HG02763 (cell line): ENCODE results near the gene PYROXD2.

Experiments
- ATAC-seq: cut with Tn5 transposase; IDR thresholded peaks from one replicate; pipeline ENCODE4 v1.9.1; 2021; ENCODE audit warnings: mild to moderate bottlenecking, moderate library complexity; ENCODE audit not compliant: unreplicated experiment

The PYROXD2 gene

DNA sequence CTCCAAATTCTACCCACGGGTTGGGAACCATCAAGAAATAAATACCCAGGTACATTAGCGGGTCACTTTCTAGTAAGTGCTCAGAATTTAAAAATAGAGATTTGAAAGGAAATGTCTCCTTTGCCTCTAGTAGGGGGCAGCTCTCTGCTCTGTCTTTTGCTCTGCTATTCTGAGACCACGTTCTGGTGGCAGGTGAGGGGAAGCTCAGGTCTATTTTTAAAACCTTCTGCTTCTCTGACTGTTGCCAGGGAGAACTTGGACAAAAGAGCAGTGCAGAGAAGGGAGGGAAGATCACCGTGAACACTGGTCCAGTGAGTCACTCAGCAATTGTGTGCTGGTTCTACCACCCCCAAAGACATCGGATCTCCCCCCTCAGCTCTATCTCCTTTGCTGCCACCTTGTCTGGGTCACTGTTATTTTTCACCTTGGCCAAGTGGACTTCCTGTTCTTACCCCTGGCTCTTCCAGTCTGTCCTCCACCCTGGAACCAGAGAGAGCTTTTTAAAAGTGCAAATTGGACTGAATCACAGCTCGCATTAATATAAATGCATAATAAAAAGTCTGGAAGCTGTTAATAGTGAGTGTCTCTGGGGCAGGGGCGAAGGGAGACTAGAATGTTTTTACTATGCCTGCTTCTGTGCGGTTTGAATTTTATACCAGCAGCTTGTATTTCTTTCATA is 74.6 kb downstream of the PYROXD2 start:
- ATAC-seq: no peak

DNA sequence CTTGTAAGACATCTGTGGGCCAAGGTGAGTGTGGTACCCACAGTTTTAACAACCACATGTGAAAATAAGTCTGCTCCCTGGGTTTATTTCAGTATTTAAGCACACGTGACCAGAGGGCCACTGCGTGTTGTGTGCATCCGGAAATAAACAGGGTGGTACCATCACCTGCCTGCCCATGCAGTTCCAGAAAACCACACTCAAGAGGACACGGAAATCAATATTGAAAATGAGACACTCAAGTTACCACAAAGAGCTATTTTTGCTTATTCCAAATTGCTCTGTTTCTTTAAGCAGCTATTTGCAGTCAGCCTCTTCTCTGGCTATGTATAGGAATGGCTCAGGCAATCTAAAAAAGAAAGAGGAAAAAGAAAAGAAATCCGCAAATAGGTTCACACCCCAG is 75.2 kb downstream of the PYROXD2 start:
- peak; percentile 82 for ATAC-seq

DNA sequence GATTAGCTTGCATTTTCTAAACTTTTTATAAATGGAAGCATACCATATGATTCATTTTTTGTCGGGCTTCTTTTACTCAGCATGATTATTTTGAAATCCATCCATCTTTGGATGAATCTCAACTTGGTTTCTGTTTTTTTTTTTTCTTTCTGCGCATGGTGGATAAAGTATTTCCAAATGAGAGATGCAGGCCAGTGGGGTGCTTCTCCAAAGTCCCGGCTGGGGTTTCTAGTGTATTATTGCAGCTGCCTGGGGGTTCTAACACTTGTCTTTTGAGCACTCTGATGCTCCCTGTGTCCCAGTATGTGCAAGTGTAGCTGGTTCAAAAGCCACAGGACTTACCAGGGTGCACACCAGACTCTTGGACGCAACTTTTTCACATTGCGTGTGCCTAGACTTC is 76.1 kb downstream of the PYROXD2 start:
- ATAC-seq: no peak

DNA sequence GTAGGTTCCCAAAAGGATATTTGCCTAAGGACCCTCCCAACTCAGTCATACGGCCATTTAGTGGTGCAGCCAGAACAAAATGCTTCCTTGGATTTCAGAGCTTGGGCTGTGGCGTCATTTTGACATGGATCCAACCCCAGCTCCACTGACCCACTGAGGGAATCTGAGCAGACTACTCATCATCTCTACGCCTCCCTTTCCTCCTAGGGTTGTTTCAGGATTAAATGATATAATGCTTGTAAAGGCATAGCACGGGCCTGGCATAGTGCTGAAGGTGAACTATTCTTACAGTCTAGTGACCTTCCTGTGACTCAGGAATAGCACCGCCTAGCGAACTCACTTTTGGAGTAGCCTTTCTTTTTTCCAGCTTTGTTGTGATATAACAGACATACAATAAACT is 76.7 kb downstream of the PYROXD2 start:
- no peak for ATAC-seq

DNA sequence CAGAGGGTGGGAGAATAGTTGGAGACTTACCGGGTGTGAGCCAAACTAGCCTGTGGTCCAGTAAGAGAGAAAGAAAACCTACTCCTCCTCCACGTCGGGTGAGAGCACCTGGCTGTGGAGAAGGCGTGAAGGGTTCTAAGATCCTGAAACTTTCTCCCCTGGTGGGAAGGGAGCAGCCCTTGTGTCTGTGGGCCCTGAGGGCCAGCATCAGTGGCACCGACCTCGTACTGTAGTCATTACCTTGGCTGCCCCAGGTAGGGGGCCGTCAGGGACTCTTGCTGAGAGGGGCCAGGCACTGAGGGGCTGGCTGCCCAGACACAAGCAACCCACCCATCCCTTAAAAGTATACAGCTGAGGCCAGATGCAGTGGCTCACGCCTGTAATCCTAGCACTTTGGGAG is 77.5 kb downstream of the PYROXD2 start:
- ATAC-seq: no peak
